HepG2 (cell line): Measurements from ENCODE around the gene ECM1. TPM values are rescaled to one million over a fixed set of nuclear protein-coding genes. Genes with fewer than 3 reads are reported as not detected.
A peak's percentile ranks its signal among the peaks of the same experiment; 100 is the strongest.

Source experiments
- ERF ChIP-seq: IDR thresholded peaks from 2 replicates; pipeline ENCODE4 v1.6.1; 2018; ENCODE audit warnings: missing biosample characterization, missing genetic modification reagents
- HMGXB4 ChIP-seq, 2 experiments: sonication (generic) in 1 of 2; formaldehyde crosslinking in 1 of 2; IDR thresholded peaks; 2 replicates each; pipeline versions ENCODE4 v1.4.0 to v1.6.1; 2018 to 2020; ENCODE audit warnings: missing genetic modification reagents in 2 of 2, borderline replicate concordance in 1 of 2, low read depth in 1 of 2, mild to moderate bottlenecking in 1 of 2, missing biosample characterization in 1 of 2
- NR2F1 ChIP-seq, 2 experiments: fragments of 450-650 bp in 1 of 2; formaldehyde crosslinking in 1 of 2; IDR thresholded peaks; 2 replicates each; pipeline versions ENCODE4 v1.5.0 to v1.6.1; 2016 to 2020; ENCODE audit warnings: mild to moderate bottlenecking in 1 of 2, missing compliant biosample characterization in 1 of 2, missing genetic modification reagents in 1 of 2, moderate library complexity in 1 of 2
- PRDM4 ChIP-seq: sonication (generic); formaldehyde crosslinking; IDR thresholded peaks from 2 replicates; pipeline ENCODE4 v1.9.0; 2021; ENCODE audit warnings: missing genetic modification reagents, borderline replicate concordance
- ZFP90 ChIP-seq: sonication (generic); formaldehyde crosslinking; IDR thresholded peaks from 2 replicates; pipeline ENCODE4 v1.8.0; 2022; ENCODE audit warnings: missing genetic modification reagents, mild to moderate bottlenecking, inconsistent platforms, borderline replicate concordance
- ZFY ChIP-seq: sonication (generic); formaldehyde crosslinking; IDR thresholded peaks from 2 replicates; pipeline ENCODE4 v1.4.0; 2020; ENCODE audit warnings: missing genetic modification reagents
- ZNF431 ChIP-seq: sonication (generic); formaldehyde crosslinking; IDR thresholded peaks from 2 replicates; pipeline ENCODE4 v1.9.0; 2022; ENCODE audit warnings: missing genetic modification reagents, low read depth, mild to moderate bottlenecking, borderline replicate concordance
- ZNF766 ChIP-seq: sonication (generic); formaldehyde crosslinking; IDR thresholded peaks from 2 replicates; pipeline ENCODE4 v1.5.0; 2020; ENCODE audit warnings: missing genetic modification reagents, borderline replicate concordance
- polyA plus RNA-seq, 8 experiments: library from polyadenylated mRNA; depleted of rRNA in 3 of 8; stranded (reverse) in 7 of 8; unstranded in 1 of 8; fragments of >200 nt; fragmentation: Illumina TruSeq in 4 of 8; extraction: Trizol in 4 of 8; gene quantifications; 2 replicates each; pipeline versions ENCODE4 v1.2.1 to v1.2.3, GENCODE V29; 2011 to 2016; ENCODE audit warnings: low read depth in 4 of 8, missing spikeins in 1 of 8, mixed read lengths in 1 of 8; ENCODE audit not compliant: insufficient read depth in 1 of 8
- total RNA-seq, 5 experiments: library from RNA; depleted of rRNA; stranded (reverse); fragments of >200 nt; fragmentation: Illumina TruSeq; extraction: Trizol; gene quantifications; 2 replicates each; pipeline ENCODE4 v1.2.3, GENCODE V29; 2016; ENCODE audit warnings: low read depth in 1 of 5
- TF ChIP-seq, protein P1 (sequence below): sonication (generic); formaldehyde crosslinking; IDR thresholded peaks from 2 replicates; pipeline ENCODE4 v1.8.0; 2023; ENCODE audit warnings: mild to moderate bottlenecking, missing genetic modification reagents

The ECM1 gene
- total and polyA plus RNA-seq, 2 of the 13 experiments (the other 11 are each of a cell fraction or from before 2014, with no cell fraction given), result 0.42 to 1.0 TPM

GRCh38 chr1:150548632-150549495, 41.0 kb downstream of the ECM1 start, which contains the start of gene ADAMTSL4 (continued):
- TF ChIP-seq PRDM4 (CRISPR knock-in tag) (no peak; the same call in 1 of the 2 replicates), ZNF431 (CRISPR knock-in tag) (no peak), ZNF766 (CRISPR knock-in tag) (no peak), NR2F1 (CRISPR knock-in tag; IDR thresholded peaks at IDR 0.05) (no peak), ZFY (CRISPR knock-in tag) (peak; percentile 79), ZFP90 (CRISPR knock-in tag) (peak; percentile 42; the same call in 1 of the 2 replicates), HMGXB4 (CRISPR knock-in tag; IDR thresholded peaks at IDR 0.05; ENCODE audit: borderline replicate concordance in 1 of 2, low read depth in 1 of 2) (peak; percentile 75 to 80), ERF (CRISPR knock-in tag) (peak; percentile 58; the same call in 1 of the 2 replicates)
- TF ChIP-seq, protein P1, sequence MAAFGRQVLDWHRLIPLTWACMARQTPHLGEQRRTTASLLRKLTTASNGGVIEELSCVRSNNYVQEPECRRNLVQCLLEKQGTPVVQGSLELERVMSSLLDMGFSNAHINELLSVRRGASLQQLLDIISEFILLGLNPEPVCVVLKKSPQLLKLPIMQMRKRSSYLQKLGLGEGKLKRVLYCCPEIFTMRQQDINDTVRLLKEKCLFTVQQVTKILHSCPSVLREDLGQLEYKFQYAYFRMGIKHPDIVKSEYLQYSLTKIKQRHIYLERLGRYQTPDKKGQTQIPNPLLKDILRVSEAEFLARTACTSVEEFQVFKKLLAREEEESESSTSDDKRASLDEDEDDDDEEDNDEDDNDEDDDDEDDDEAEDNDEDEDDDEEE (CRISPR knock-in tag), result 0 out of 2 replicates have a peak, but pooled peaks have one; percentile 40
